HG03571 (cell line): ENCODE results near the gene CTXN2.

Experiments
- ATAC-seq: cut with Tn5 transposase; IDR thresholded peaks from one replicate; pipeline ENCODE4 v1.9.1; 2021; ENCODE audit not compliant: unreplicated experiment

Gene CTXN2

DNA sequence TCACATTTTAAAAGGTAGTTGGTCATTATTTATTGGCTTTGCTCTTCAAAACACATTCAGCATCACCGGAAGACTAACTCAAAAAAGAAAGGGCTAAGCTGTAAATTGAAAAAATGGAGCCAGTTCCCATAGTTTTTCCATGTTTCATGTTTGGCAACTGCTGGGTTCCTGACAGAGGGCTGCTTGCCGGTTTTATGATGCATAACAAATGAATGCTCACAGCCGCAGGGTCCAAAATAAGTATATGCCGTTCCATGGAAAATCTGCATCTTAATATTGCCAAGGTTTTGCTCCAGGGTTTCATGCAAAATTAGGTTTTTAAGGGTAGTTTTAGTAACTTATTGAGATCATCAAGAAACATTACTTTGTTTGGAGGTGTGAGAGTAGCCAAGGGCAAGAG is 30.4 kb downstream of the CTXN2 start:
- no peak for ATAC-seq

- ATAC-seq = no peak
Observed at GRCh38 chr15:48222627-48223026, 31.2 kb downstream of the CTXN2 start.

- no peak for ATAC-seq
Observed at GRCh38 chr15:48225771-48226170, 34.3 kb downstream of the CTXN2 start.

DNA sequence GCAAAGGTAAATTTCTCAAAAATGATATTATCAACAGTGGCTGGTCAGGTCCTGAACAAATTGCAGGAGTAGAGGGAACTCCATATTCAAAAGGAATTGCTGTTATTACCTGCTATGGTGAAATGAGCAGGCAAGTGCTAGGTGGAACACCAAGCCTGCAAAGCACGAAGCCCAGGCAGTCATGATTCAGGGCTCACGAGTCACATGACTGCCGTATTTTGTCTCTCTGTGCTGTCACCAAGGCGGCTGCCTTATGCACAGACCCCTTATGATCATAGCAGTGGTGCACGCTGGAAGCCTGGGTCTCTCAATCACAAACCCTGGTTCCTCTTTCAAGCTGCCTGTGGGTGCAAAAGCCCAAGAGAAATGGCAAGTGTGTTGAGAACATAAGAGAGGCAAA is 39.0 kb downstream of the CTXN2 start:
- ATAC-seq = no peak

DNA sequence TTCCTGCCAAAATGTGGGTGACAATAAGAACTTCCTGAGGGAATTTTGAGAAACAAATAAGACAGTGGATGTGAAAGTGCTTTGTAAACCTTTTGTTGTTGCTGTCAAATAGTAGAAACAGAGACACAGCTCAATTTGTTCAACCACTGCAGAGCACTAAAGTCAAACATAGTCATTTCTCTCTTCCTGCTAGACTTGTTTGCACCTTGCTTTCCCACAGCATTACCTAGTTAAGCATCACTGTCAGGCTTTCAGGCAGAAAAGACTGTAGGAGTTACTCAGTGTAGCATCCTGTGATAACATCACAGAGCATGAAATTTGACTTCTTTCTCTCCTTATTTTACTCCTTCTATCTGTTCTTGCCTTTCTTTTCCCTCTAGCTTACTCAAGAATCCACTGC is 41.8 kb downstream of the CTXN2 start:
- ATAC-seq = no peak

DNA sequence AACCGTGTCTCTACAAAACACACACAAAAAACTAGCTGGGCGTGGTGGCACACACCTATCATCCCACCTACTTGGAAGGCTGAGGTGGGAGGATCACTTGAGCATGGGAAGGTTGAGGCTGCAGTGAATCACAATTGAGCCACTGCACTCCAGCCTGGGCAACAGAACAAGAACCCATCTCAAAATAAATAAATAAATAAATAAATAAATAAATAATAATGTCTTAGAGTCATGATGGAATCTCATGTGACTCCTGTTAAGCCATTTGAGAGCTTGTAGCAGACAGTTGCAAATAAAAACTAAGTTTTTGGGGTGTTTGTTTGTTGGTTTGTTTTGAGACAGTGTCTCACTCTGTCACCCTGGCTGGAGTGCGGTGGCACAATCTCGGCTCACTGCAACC is 47.9 kb downstream of the CTXN2 start:
- ATAC-seq = no peak

DNA sequence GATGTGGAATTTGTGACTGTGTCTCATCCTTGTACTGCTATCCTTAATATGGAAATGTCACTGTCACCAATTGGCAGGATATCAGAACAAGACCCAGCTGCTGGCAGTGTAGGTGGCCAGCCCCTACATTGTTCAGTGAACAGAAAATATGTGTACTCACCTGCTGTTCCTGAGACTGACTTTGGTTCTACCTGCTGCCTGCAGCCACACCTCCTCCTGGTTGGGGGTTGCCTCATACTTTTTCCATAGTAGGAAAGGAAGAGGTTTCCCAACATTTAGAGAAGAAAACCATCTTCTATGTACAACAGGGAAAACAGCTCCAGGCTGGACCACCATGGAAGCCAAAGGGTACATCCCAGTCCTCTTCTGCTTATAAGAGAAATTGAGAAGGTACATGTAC is 50.5 kb downstream of the CTXN2 start:
- ATAC-seq = no peak

GRCh38 chr15:48242535-48242934 is 51.1 kb downstream of the CTXN2 start:
- ATAC-seq = no peak

DNA sequence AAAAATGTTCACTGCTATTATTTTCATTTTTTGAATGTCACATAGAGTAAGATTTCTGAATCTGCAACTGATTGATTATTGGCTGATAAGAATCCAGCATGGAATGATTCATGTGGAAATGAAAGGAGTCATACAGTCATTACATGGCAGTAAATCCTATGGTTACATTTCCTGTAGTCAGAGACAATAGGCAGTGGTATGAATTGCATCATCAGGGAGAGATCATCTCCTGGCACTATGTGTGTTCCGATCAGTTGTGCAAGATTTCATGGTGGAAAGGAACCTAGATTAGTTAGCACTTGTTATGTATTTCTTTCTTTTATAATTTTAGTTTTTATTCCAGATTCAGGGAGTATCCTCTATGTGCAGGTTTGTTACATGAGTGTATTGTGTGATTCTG is 53.5 kb downstream of the CTXN2 start:
- ATAC-seq = no peak

DNA sequence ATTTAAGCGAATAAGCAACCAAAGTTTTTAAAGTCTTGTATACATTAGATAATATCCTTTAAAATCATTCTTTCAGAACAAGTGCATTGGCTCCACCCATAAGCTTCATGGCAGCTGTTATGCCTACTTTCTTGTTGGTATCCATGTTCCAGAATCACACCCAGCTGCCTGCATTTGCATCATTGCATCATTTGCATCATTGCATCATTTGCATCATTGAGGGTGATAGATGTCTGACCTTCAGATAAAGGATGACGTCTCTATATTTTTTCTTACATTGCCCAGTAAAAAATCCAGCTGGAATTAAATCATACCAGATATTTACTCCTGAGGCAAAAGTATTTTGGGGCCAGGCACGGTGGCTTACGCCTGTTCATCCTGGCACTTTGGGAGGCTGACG is 56.9 kb downstream of the CTXN2 start:
- no peak for ATAC-seq

DNA sequence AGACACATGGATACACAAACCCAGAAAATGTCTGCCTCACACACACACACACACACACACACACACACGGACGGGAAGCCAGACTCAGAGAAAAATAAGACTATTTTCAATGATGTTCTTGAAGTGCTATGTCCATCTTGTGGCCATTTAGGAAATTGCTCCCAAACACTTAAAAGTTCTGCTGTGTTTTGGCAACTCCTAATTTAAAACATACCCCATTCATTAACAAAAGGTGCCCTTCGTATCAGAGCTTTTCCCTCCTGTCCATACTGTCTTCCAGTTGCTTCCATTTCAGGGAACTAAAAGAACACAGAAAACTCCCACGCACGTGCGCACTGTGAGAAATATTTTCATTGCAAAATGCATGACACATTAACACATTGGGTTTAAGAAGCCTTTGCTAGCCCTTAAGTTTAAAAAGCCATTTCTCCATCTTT is 59.2 kb downstream of the CTXN2 start:
- ATAC-seq = no peak

- no peak for ATAC-seq
Observed at GRCh38 chr15:48253172-48253571, 61.7 kb downstream of the CTXN2 start.
